Measurements from ENCODE around the gene FBXO27. TPM values are rescaled to one million over a fixed set of nuclear protein-coding genes. Genes with fewer than 3 reads are reported as not detected.
"Not testable (repeated sequence)": the region's sequence is repeated elsewhere in the genome, so short reads cannot be mapped to it uniquely, and the experiment has no call there.

The FBXO27 gene
- total and polyA plus RNA-seq, 9 donors, result 1.4 to 5.5 (median 3.0) TPM

- H3K36me3 ChIP-seq (ENCODE audit: control insufficient read depth, insufficient read depth, low read length), result no peaks in the 10 kb centered on the region
- no peaks in the 10 kb centered on the region for H3K9me3 ChIP-seq (replicated peaks; ENCODE audit: control insufficient read depth, low read depth, low read length)
- peak; percentile 88 for DNase-seq
- no peaks in the 10 kb centered on the region for H3K4me1 ChIP-seq (ENCODE audit: control insufficient read depth, insufficient read depth, low read length)
- 19% methylated on average over 4 of the region's 6 CpGs for WGBS (ENCODE audit: insufficient coverage)
- H3K4me3 ChIP-seq (ENCODE audit: low read length), result no peak overlapping the region
- H3K27me3 ChIP-seq (ENCODE audit: control insufficient read depth, insufficient read depth, low read length), result no peaks in the 10 kb centered on the region
- no peak overlapping the region for H3K27ac ChIP-seq (ENCODE audit: low read length)
These were observed 15.3 kb downstream of the FBXO27 start for GRCh38 chr19:39017026-39017425.

- Histone ChIP-seq H3K27ac (ENCODE audit: low read length) (no peak overlapping the region), H3K4me3 (ENCODE audit: low read length) (no peak overlapping the region), H3K36me3 (ENCODE audit: control insufficient read depth, insufficient read depth, low read length) (no peaks in the 10 kb centered on the region), H3K4me1 (ENCODE audit: control insufficient read depth, insufficient read depth, low read length) (no peaks in the 10 kb centered on the region), H3K27me3 (ENCODE audit: control insufficient read depth, insufficient read depth, low read length) (no peaks in the 10 kb centered on the region), H3K9me3 (replicated peaks; ENCODE audit: control insufficient read depth, low read depth, low read length) (no peaks in the 10 kb centered on the region)
- WGBS (ENCODE audit: insufficient coverage), result 39% methylated on average over 5 of the region's 7 CpGs
- no peak for DNase-seq
These were observed 18.3 kb downstream of the FBXO27 start for GRCh38 chr19:39014037-39014436.

GRCh38 chr19:39009001-39009400 is 23.3 kb downstream of the FBXO27 start:
- no peaks in the 10 kb centered on the region for H3K4me1 ChIP-seq (ENCODE audit: control insufficient read depth, insufficient read depth, low read length)
- no peak overlapping the region for H3K27ac ChIP-seq (ENCODE audit: low read length)
- no peak for DNase-seq
- WGBS (ENCODE audit: insufficient coverage), result 60% methylated on average over 1 of the region's 6 CpGs
- H3K36me3 ChIP-seq (ENCODE audit: control insufficient read depth, insufficient read depth, low read length), result no peaks in the 10 kb centered on the region
- H3K9me3 ChIP-seq (replicated peaks; ENCODE audit: control insufficient read depth, low read depth, low read length), result no peaks in the 10 kb centered on the region
- peaks cover 4% of the 10 kb centered on the region for H3K27me3 ChIP-seq (ENCODE audit: control insufficient read depth, insufficient read depth, low read length)
- no peak overlapping the region for H3K4me3 ChIP-seq (ENCODE audit: low read length)

- Histone ChIP-seq H3K4me1 (ENCODE audit: control insufficient read depth, insufficient read depth, low read length) (no peaks in the 10 kb centered on the region), H3K9me3 (replicated peaks; ENCODE audit: control insufficient read depth, low read depth, low read length) (no peaks in the 10 kb centered on the region), H3K27me3 (ENCODE audit: control insufficient read depth, insufficient read depth, low read length) (peaks cover 4% of the 10 kb centered on the region), H3K4me3 (ENCODE audit: low read length) (no peak overlapping the region), H3K36me3 (ENCODE audit: control insufficient read depth, insufficient read depth, low read length) (no peaks in the 10 kb centered on the region), H3K27ac (ENCODE audit: low read length) (no peak overlapping the region)
- no peak for DNase-seq
- WGBS (ENCODE audit: insufficient coverage), result 100% methylated on average over 1 of the region's 6 CpGs
These were observed 24.2 kb downstream of the FBXO27 start for GRCh38 chr19:39008137-39008536.

- no peak overlapping the region for H3K27ac ChIP-seq (ENCODE audit: low read length)
- H3K36me3 ChIP-seq (ENCODE audit: control insufficient read depth, insufficient read depth, low read length), result no peaks in the 10 kb centered on the region
- no peak for DNase-seq
- no peaks in the 10 kb centered on the region for H3K9me3 ChIP-seq (replicated peaks; ENCODE audit: control insufficient read depth, low read depth, low read length)
- peaks cover 4% of the 10 kb centered on the region for H3K27me3 ChIP-seq (ENCODE audit: control insufficient read depth, insufficient read depth, low read length)
- 39% methylated on average over 3 of the region's 3 CpGs for WGBS (ENCODE audit: insufficient coverage)
- H3K4me1 ChIP-seq (ENCODE audit: control insufficient read depth, insufficient read depth, low read length), result no peaks in the 10 kb centered on the region
- no peak overlapping the region for H3K4me3 ChIP-seq (ENCODE audit: low read length)
These were observed 25.3 kb downstream of the FBXO27 start for GRCh38 chr19:39007096-39007495.

GRCh38 chr19:39004403-39004802 is 27.9 kb downstream of the FBXO27 start:
- Histone ChIP-seq H3K27ac (ENCODE audit: low read length) (no peak overlapping the region), H3K4me1 (ENCODE audit: control insufficient read depth, insufficient read depth, low read length) (no peaks in the 10 kb centered on the region), H3K9me3 (replicated peaks; ENCODE audit: control insufficient read depth, low read depth, low read length) (no peaks in the 10 kb centered on the region), H3K27me3 (ENCODE audit: control insufficient read depth, insufficient read depth, low read length) (peaks cover 4% of the 10 kb centered on the region), H3K36me3 (ENCODE audit: control insufficient read depth, insufficient read depth, low read length) (no peaks in the 10 kb centered on the region), H3K4me3 (ENCODE audit: low read length) (no peak overlapping the region)
- 11% methylated on average over 1 of the region's 9 CpGs for WGBS (ENCODE audit: insufficient coverage)
- DNase-seq, result no peak

- no peaks in the 10 kb centered on the region for H3K36me3 ChIP-seq (ENCODE audit: control insufficient read depth, insufficient read depth, low read length)
- DNase-seq, result no peak
- no peaks in the 10 kb centered on the region for H3K4me1 ChIP-seq (ENCODE audit: control insufficient read depth, insufficient read depth, low read length)
- no peaks in the 10 kb centered on the region for H3K9me3 ChIP-seq (replicated peaks; ENCODE audit: control insufficient read depth, low read depth, low read length)
- no peak overlapping the region for H3K27ac ChIP-seq (ENCODE audit: low read length)
- WGBS (ENCODE audit: insufficient coverage), result no CpG with 5 or more reads among the region's 4 CpGs
- peaks cover 4% of the 10 kb centered on the region for H3K27me3 ChIP-seq (ENCODE audit: control insufficient read depth, insufficient read depth, low read length)
- H3K4me3 ChIP-seq (ENCODE audit: low read length), result no peak overlapping the region
These were observed 28.6 kb downstream of the FBXO27 start for GRCh38 chr19:39003796-39004195.

- H3K27ac ChIP-seq (ENCODE audit: low read length), result no peak overlapping the region
- no peak overlapping the region for H3K4me3 ChIP-seq (ENCODE audit: low read length)
- 53% methylated on average over 3 of the region's 4 CpGs for WGBS (ENCODE audit: insufficient coverage)
- H3K27me3 ChIP-seq (ENCODE audit: control insufficient read depth, insufficient read depth, low read length), result peaks cover 4% of the 10 kb centered on the region
- no peaks in the 10 kb centered on the region for H3K9me3 ChIP-seq (replicated peaks; ENCODE audit: control insufficient read depth, low read depth, low read length)
- no peak for DNase-seq
- no peaks in the 10 kb centered on the region for H3K36me3 ChIP-seq (ENCODE audit: control insufficient read depth, insufficient read depth, low read length)
- no peaks in the 10 kb centered on the region for H3K4me1 ChIP-seq (ENCODE audit: control insufficient read depth, insufficient read depth, low read length)
These were observed 29.2 kb downstream of the FBXO27 start for GRCh38 chr19:39003188-39003587.

- no peak for DNase-seq
- Histone ChIP-seq H3K27me3 (ENCODE audit: control insufficient read depth, insufficient read depth, low read length) (no peaks in the 10 kb centered on the region), H3K4me3 (ENCODE audit: low read length) (no peak overlapping the region), H3K27ac (ENCODE audit: low read length) (no peak overlapping the region), H3K9me3 (replicated peaks; ENCODE audit: control insufficient read depth, low read depth, low read length) (no peaks in the 10 kb centered on the region), H3K4me1 (ENCODE audit: control insufficient read depth, insufficient read depth, low read length) (no peaks in the 10 kb centered on the region), H3K36me3 (ENCODE audit: control insufficient read depth, insufficient read depth, low read length) (no peaks in the 10 kb centered on the region)
- 35% methylated on average over 7 of the region's 7 CpGs for WGBS (ENCODE audit: insufficient coverage)
These were observed 31.3 kb downstream of the FBXO27 start for GRCh38 chr19:39001041-39001440.

- H3K27me3 ChIP-seq (ENCODE audit: control insufficient read depth, insufficient read depth, low read length); H3K36me3 ChIP-seq (ENCODE audit: control insufficient read depth, insufficient read depth, low read length); DNase-seq; H3K4me3 ChIP-seq (ENCODE audit: low read length); H3K4me1 ChIP-seq (ENCODE audit: control insufficient read depth, insufficient read depth, low read length); H3K27ac ChIP-seq (ENCODE audit: low read length); H3K9me3 ChIP-seq (replicated peaks; ENCODE audit: control insufficient read depth, low read depth, low read length): not testable (repeated sequence)
- 63% methylated on average over 1 of the region's 3 CpGs for WGBS (ENCODE audit: insufficient coverage)
These were observed 34.8 kb downstream of the FBXO27 start for GRCh38 chr19:38997576-38997975.

- Histone ChIP-seq H3K9me3 (replicated peaks; ENCODE audit: control insufficient read depth, low read depth, low read length) (peaks cover 6% of the 10 kb centered on the region), H3K4me3 (ENCODE audit: low read length) (no peak overlapping the region), H3K4me1 (ENCODE audit: control insufficient read depth, insufficient read depth, low read length) (peaks cover 5% of the 10 kb centered on the region), H3K27ac (ENCODE audit: low read length) (no peak overlapping the region), H3K27me3 (ENCODE audit: control insufficient read depth, insufficient read depth, low read length) (peaks cover 3% of the 10 kb centered on the region), H3K36me3 (ENCODE audit: control insufficient read depth, insufficient read depth, low read length) (no peaks in the 10 kb centered on the region)
- WGBS (ENCODE audit: insufficient coverage), result 83% methylated on average over 1 of the region's 3 CpGs
- DNase-seq, result no peak
These were observed 39.1 kb downstream of the FBXO27 start for GRCh38 chr19:38993271-38993670.
